ENCODE data around the gene ITGB4. TPM values are rescaled to one million over a fixed set of nuclear protein-coding genes. Genes with fewer than 3 reads are reported as not detected.

The ITGB4 gene
- total and polyA plus RNA-seq, 2 experiments from 2014 or later = 6.1 to 9.7 TPM

- no peak overlapping the region for H3K27ac ChIP-seq (ENCODE audit: low read depth)
- no peak overlapping the region for H2AFZ ChIP-seq
- no peaks in the 10 kb centered on the region for H3F3A ChIP-seq (replicated peaks; ENCODE audit: low read depth)
- no peaks in the 10 kb centered on the region for H3K4me1 ChIP-seq (ENCODE audit: insufficient read depth)
- DNase-seq (ENCODE audit: low spot score) = no peak
- H3K27me3 ChIP-seq (ENCODE audit: insufficient read depth) = no peaks in the 10 kb centered on the region
- no peaks in the 10 kb centered on the region for H3K9me3 Mint-ChIP-seq
- no peak overlapping the region for H3K27ac Mint-ChIP-seq
- H3K4me3 Mint-ChIP-seq = no peak overlapping the region
- no peaks in the 10 kb centered on the region for H4K20me1 ChIP-seq (replicated peaks; ENCODE audit: insufficient read depth)
- no peaks in the 10 kb centered on the region for H3K4me1 Mint-ChIP-seq
- no peaks in the 10 kb centered on the region for H3K36me3 Mint-ChIP-seq (ENCODE audit: low read depth)
- H3K9me2 ChIP-seq (ENCODE audit: insufficient read depth) = no peaks in the 10 kb centered on the region
- no peak overlapping the region for H3K4me2 ChIP-seq
- H3K4me3 ChIP-seq = no peak overlapping the region
- no peak for ATAC-seq
- no peaks in the 10 kb centered on the region for H3K36me3 ChIP-seq (ENCODE audit: insufficient read depth)
- H3K27me3 Mint-ChIP-seq (ENCODE audit: insufficient read depth, low read depth, poor library complexity) = peaks cover 2% of the 10 kb centered on the region
- TF ChIP-seq ETS1 (IDR thresholded peaks at IDR 0.05) = no peak
- TF ChIP-seq ZNF331 (CRISPR knock-in tag; IDR thresholded peaks at IDR 0.05; ENCODE audit: low read depth) = no peak
- no peak for TF ChIP-seq STAT1 (IDR thresholded peaks at IDR 0.05; ENCODE audit: unreplicated experiment)
- TF ChIP-seq, protein P1, sequence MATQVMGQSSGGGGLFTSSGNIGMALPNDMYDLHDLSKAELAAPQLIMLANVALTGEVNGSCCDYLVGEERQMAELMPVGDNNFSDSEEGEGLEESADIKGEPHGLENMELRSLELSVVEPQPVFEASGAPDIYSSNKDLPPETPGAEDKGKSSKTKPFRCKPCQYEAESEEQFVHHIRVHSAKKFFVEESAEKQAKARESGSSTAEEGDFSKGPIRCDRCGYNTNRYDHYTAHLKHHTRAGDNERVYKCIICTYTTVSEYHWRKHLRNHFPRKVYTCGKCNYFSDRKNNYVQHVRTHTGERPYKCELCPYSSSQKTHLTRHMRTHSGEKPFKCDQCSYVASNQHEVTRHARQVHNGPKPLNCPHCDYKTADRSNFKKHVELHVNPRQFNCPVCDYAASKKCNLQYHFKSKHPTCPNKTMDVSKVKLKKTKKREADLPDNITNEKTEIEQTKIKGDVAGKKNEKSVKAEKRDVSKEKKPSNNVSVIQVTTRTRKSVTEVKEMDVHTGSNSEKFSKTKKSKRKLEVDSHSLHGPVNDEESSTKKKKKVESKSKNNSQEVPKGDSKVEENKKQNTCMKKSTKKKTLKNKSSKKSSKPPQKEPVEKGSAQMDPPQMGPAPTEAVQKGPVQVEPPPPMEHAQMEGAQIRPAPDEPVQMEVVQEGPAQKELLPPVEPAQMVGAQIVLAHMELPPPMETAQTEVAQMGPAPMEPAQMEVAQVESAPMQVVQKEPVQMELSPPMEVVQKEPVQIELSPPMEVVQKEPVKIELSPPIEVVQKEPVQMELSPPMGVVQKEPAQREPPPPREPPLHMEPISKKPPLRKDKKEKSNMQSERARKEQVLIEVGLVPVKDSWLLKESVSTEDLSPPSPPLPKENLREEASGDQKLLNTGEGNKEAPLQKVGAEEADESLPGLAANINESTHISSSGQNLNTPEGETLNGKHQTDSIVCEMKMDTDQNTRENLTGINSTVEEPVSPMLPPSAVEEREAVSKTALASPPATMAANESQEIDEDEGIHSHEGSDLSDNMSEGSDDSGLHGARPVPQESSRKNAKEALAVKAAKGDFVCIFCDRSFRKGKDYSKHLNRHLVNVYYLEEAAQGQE (IDR thresholded peaks at IDR 0.05; ENCODE audit: unreplicated experiment) = no peak
- TF ChIP-seq JUNB (IDR thresholded peaks at IDR 0.05; ENCODE audit: unreplicated experiment) = no peak
- no peak for TF ChIP-seq CTCF (conservative IDR thresholded peaks at IDR 0.05; ENCODE audit: low read depth in 2 of 2)
- no peak for TF ChIP-seq POLR2AphosphoS5 (IDR thresholded peaks at IDR 0.05; ENCODE audit: low read depth)
- no peak for TF ChIP-seq NANOG (IDR thresholded peaks at IDR 0.05; ENCODE audit: borderline replicate concordance)
- TF ChIP-seq CREB1 (CRISPR knock-in tag; IDR thresholded peaks at IDR 0.05; ENCODE audit: low read depth) = no peak
- no peak for TF ChIP-seq ZNF114 (CRISPR knock-in tag; IDR thresholded peaks at IDR 0.05)
- TF ChIP-seq EZH2phosphoT487 (IDR thresholded peaks at IDR 0.05; ENCODE audit: unreplicated experiment) = no peak
- TF ChIP-seq EZH2 (IDR thresholded peaks at IDR 0.05; ENCODE audit: low read depth, unreplicated experiment) = no peak
- TF ChIP-seq, protein P2, sequence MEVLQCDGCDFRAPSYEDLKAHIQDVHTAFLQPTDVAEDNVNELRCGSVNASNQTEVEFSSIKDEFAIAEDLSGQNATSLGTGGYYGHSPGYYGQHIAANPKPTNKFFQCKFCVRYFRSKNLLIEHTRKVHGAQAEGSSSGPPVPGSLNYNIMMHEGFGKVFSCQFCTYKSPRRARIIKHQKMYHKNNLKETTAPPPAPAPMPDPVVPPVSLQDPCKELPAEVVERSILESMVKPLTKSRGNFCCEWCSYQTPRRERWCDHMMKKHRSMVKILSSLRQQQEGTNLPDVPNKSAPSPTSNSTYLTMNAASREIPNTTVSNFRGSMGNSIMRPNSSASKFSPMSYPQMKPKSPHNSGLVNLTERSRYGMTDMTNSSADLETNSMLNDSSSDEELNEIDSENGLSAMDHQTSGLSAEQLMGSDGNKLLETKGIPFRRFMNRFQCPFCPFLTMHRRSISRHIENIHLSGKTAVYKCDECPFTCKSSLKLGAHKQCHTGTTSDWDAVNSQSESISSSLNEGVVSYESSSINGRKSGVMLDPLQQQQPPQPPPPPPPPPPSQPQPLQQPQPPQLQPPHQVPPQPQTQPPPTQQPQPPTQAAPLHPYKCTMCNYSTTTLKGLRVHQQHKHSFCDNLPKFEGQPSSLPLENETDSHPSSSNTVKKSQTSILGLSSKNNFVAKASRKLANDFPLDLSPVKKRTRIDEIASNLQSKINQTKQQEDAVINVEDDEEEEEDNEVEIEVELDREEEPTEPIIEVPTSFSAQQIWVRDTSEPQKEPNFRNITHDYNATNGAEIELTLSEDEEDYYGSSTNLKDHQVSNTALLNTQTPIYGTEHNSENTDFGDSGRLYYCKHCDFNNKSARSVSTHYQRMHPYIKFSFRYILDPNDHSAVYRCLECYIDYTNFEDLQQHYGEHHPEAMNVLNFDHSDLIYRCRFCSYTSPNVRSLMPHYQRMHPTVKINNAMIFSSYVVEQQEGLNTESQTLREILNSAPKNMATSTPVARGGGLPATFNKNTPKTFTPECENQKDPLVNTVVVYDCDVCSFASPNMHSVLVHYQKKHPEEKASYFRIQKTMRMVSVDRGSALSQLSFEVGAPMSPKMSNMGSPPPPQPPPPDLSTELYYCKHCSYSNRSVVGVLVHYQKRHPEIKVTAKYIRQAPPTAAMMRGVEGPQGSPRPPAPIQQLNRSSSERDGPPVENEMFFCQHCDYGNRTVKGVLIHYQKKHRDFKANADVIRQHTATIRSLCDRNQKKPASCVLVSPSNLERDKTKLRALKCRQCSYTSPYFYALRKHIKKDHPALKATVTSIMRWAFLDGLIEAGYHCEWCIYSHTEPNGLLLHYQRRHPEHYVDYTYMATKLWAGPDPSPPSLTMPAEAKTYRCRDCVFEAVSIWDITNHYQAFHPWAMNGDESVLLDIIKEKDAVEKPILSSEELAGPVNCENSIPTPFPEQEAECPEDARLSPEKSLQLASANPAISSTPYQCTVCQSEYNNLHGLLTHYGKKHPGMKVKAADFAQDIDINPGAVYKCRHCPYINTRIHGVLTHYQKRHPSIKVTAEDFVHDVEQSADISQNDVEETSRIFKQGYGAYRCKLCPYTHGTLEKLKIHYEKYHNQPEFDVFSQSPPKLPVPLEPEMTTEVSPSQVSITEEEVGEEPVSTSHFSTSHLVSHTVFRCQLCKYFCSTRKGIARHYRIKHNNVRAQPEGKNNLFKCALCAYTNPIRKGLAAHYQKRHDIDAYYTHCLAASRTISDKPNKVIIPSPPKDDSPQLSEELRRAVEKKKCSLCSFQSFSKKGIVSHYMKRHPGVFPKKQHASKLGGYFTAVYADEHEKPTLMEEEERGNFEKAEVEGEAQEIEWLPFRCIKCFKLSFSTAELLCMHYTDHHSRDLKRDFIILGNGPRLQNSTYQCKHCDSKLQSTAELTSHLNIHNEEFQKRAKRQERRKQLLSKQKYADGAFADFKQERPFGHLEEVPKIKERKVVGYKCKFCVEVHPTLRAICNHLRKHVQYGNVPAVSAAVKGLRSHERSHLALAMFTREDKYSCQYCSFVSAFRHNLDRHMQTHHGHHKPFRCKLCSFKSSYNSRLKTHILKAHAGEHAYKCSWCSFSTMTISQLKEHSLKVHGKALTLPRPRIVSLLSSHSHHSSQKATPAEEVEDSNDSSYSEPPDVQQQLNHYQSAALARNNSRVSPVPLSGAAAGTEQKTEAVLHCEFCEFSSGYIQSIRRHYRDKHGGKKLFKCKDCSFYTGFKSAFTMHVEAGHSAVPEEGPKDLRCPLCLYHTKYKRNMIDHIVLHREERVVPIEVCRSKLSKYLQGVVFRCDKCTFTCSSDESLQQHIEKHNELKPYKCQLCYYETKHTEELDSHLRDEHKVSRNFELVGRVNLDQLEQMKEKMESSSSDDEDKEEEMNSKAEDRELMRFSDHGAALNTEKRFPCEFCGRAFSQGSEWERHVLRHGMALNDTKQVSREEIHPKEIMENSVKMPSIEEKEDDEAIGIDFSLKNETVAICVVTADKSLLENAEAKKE (CRISPR knock-in tag; IDR thresholded peaks at IDR 0.05) = no peak
- no peaks in the 10 kb centered on the region for H3K79me2 ChIP-seq (replicated peaks; ENCODE audit: insufficient read depth)
Observed at GRCh38 chr17:75730065-75730464, 8.8 kb downstream of the ITGB4 start.

Data from GM23338 (cell line).